ACC112 (cell line): ENCODE measurements around the gene OTOA.
"Not testable (repeated sequence)": the region's sequence is repeated elsewhere in the genome, so short reads cannot be mapped to it uniquely, and the experiment has no call there.

Experiments
- H2AFZ ChIP-seq: fragments of 200-600 bp; sonication (generic); one replicate; pipeline ENCODE4 v1.6.0; 2017; ENCODE audit warnings: antibody characterized with exemption, low read length; ENCODE audit not compliant: unreplicated experiment
- H3K27ac ChIP-seq: fragments of 200-600 bp; sonication (generic); 2 replicates; pipeline ENCODE4 v1.5.1; 2014; ENCODE audit warnings: low read depth, mild to moderate bottlenecking, antibody characterized with exemption, low read length, moderate library complexity
- H3K27me3 ChIP-seq: fragments of 200-600 bp; sonication (generic); 2 replicates; pipeline ENCODE4 v1.6.1; 2014; ENCODE audit warnings: mild to moderate bottlenecking, antibody characterized with exemption, low read length, moderate library complexity, mixed read lengths; ENCODE audit not compliant: insufficient read depth
- H3K36me3 ChIP-seq: fragments of 200-600 bp; sonication (generic); 2 replicates; pipeline ENCODE4 v1.6.1; 2016; ENCODE audit warnings: mild to moderate bottlenecking, antibody characterized with exemption, low read length, moderate library complexity, mixed read lengths; ENCODE audit not compliant: insufficient read depth
- H3K4me1 ChIP-seq: fragments of 200-600 bp; sonication (generic); one replicate; pipeline ENCODE4 v1.6.1; 2016; ENCODE audit warnings: low read length, mixed read lengths; ENCODE audit not compliant: insufficient read depth, unreplicated experiment, control insufficient read depth
- H3K4me3 ChIP-seq: fragments of 200-600 bp; sonication (generic); 2 replicates; pipeline ENCODE4 v1.5.1; 2014; ENCODE audit warnings: mild to moderate bottlenecking, low read depth, low read length
- H3K79me2 ChIP-seq: fragments of 200-600 bp; sonication (generic); one replicate; pipeline ENCODE4 v1.6.0; 2016; ENCODE audit warnings: low read length; ENCODE audit not compliant: control insufficient read depth, unreplicated experiment, insufficient read depth

OTOA gene

GRCh38 chr16:21701271-21701670 lies 37.5 kb downstream of the OTOA start:
- Histone ChIP-seq H3K79me2 (no peaks in the 10 kb centered on the region), H3K4me1 (no peaks in the 10 kb centered on the region), H2AFZ (no peak overlapping the region), H3K27me3 (no peaks in the 10 kb centered on the region), H3K27ac (no peak overlapping the region), H3K4me3 (no peak overlapping the region), H3K36me3 (no peaks in the 10 kb centered on the region)

DNA sequence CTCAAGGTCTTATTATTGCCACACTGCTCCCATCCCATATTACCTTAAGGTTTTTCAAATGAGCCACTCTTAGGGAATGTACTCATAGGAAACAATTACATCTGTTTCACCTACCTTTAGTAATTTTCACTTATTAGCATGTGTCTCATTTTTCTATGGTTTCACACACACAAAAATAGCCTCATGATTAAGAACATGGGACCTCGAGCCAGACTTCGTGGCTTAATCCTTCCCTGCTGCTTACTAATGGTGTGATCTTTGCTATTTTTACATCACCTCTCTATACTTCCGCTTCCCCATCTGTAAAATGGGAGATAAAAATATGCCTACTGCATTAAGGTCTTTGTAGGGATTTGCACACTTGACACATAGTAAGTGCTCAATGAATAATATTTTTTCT lies 38.5 kb downstream of the OTOA start:
- H3K36me3 ChIP-seq = no peaks in the 10 kb centered on the region
- no peak overlapping the region for H3K27ac ChIP-seq
- H3K79me2 ChIP-seq = no peaks in the 10 kb centered on the region
- no peaks in the 10 kb centered on the region for H3K4me1 ChIP-seq
- no peak overlapping the region for H2AFZ ChIP-seq
- H3K27me3 ChIP-seq = no peaks in the 10 kb centered on the region
- no peak overlapping the region for H3K4me3 ChIP-seq

GRCh38 chr16:21703156-21703555 lies 39.4 kb downstream of the OTOA start:
- no peaks in the 10 kb centered on the region for H3K36me3 ChIP-seq
- H3K79me2 ChIP-seq = no peaks in the 10 kb centered on the region
- H3K4me1 ChIP-seq = no peaks in the 10 kb centered on the region
- no peaks in the 10 kb centered on the region for H3K27me3 ChIP-seq
- no peak overlapping the region for H3K27ac ChIP-seq
- H2AFZ ChIP-seq = no peak overlapping the region
- H3K4me3 ChIP-seq = no peak overlapping the region

DNA sequence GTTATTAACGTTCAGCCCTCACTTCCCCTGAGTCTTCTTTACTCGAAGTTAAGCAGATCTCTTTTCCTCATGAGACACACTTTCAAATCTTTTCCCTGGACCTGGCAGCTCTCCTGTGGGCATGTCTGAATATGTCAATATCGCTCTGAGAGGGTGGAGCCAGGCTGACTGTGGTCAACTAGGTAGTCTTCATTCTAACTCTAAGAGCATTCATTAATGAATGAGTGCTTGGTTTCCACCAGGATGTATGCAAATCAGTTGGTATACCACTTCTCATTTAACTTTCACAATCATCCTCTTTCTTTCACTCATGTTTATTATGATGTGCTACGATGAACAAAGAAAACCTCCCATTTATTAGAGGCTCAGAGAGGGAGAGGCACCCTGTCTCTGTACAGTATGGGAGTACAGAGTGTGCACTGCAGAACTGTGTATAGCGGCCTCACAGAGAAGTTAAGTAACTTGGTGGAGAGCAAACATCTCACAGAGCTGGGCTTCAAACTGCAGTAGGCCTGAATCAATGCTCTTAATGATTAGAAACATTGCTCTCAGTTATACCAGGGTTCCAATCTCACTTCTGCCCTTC lies 39.9 kb downstream of the OTOA start:
- H3K4me1 ChIP-seq = no peaks in the 10 kb centered on the region
- H3K4me3 ChIP-seq = no peak overlapping the region
- H3K79me2 ChIP-seq = no peaks in the 10 kb centered on the region
- H3K27me3 ChIP-seq = no peaks in the 10 kb centered on the region
- no peak overlapping the region for H3K27ac ChIP-seq
- H3K36me3 ChIP-seq = no peaks in the 10 kb centered on the region
- no peak overlapping the region for H2AFZ ChIP-seq

- Histone ChIP-seq H3K36me3 (no peaks in the 10 kb centered on the region), H3K27me3 (no peaks in the 10 kb centered on the region), H3K27ac (no peak overlapping the region), H3K4me1 (no peaks in the 10 kb centered on the region), H3K79me2 (no peaks in the 10 kb centered on the region), H3K4me3 (no peak overlapping the region), H2AFZ (no peak overlapping the region)
Observed at GRCh38 chr16:21704266-21704665, 40.5 kb downstream of the OTOA start.

DNA sequence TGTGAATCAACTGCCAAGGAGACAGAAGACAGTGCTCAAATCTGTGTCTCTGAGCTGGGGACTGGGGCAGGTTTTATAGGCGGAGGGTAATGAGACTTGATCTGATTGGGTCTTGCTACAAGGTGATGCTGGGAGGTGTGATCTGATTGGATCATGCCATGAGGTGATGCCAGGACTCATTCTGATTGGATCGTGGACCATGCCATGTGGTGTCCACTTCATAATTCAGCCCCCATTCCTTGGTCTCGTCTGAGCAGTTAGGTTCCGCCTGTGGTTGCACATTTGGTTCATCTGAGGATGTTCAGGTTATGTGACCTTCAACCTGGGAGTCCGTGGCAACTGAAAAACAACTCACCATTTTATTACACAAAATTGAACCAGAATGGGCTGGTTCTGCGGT lies 41.0 kb downstream of the OTOA start:
- H3K36me3 ChIP-seq = no peaks in the 10 kb centered on the region
- H3K4me3 ChIP-seq = no peak overlapping the region
- H2AFZ ChIP-seq = no peak overlapping the region
- no peaks in the 10 kb centered on the region for H3K4me1 ChIP-seq
- no peaks in the 10 kb centered on the region for H3K79me2 ChIP-seq
- no peak overlapping the region for H3K27ac ChIP-seq
- H3K27me3 ChIP-seq = no peaks in the 10 kb centered on the region

GRCh38 chr16:21708533-21709115 lies 44.9 kb downstream of the OTOA start:
- no peaks in the 10 kb centered on the region for H3K79me2 ChIP-seq
- H3K27me3 ChIP-seq = no peaks in the 10 kb centered on the region
- no peaks in the 10 kb centered on the region for H3K36me3 ChIP-seq
- H2AFZ ChIP-seq = no peak overlapping the region
- no peak overlapping the region for H3K4me3 ChIP-seq
- no peaks in the 10 kb centered on the region for H3K4me1 ChIP-seq
- no peak overlapping the region for H3K27ac ChIP-seq

DNA sequence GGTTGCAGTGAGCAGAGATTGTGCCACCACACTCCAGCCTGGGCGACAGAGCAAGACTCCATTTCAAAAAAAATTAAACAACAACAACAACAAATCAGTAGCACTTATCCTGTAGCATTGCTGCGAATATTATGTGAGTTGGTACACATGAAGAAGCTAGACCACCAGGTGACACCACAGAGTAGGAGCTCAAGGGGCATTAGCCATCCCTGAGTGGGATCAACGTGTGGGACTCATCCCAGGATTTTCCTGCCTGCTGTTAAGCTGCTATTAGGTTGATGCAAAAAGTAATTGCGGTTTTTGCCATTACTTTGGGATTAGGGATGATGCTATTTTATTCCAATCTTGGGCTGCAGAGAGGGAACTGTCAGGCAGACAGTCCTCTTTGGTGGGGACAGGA lies 47.2 kb downstream of the OTOA start:
- Histone ChIP-seq H3K4me3 (no peak overlapping the region), H3K4me1 (no peaks in the 10 kb centered on the region), H3K36me3 (no peaks in the 10 kb centered on the region), H2AFZ (no peak overlapping the region), H3K27me3 (no peaks in the 10 kb centered on the region), H3K79me2 (no peaks in the 10 kb centered on the region), H3K27ac (no peak overlapping the region)

DNA sequence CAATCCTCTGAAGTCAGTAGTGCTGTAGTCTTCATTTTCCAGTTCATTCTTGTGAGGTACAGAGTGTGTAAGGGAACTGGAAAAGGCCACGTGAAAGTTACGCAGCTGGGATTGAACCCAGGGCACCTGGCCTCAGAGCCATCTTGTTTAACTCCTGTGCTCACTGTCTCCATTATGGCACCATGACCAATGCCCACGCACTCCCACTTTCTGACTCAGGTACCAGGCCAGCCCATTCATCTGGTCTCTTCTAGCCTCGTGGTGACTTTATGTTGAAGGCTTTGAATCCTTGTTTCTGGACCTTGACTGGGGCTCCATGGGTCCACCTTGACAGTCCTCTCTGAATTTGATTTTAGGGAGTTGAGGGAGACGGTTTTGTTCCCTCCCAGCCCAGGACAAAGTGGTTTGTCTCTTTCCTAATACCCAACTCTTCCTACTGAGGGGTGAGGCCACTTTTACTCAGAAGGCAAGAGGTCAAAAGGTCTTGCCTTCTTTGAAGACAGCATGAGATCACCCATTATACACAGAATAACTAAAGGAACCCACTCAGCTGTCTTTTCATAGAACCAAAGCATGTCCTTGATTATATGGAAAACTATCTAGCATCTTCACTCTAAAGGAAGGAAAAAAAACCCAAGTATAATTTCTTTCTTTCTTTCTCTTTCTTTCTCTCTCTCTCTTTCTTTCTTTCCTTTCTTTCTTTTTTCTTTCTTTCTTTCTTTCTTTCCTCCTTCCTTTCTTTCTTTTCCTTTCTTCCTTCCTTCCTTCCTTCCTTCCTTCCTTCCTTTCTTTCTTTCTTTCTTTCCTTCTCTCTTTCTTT lies 50.0 kb downstream of the OTOA start:
- Histone ChIP-seq H3K27ac (no peak overlapping the region), H3K4me3 (no peak overlapping the region), H3K27me3 (no peaks in the 10 kb centered on the region), H2AFZ (no peak overlapping the region), H3K4me1 (no peaks in the 10 kb centered on the region), H3K36me3 (no peaks in the 10 kb centered on the region), H3K79me2 (no peaks in the 10 kb centered on the region)

- not testable (repeated sequence) for H3K4me3 ChIP-seq, H3K36me3 ChIP-seq, H2AFZ ChIP-seq, H3K79me2 ChIP-seq, H3K27ac ChIP-seq, H3K27me3 ChIP-seq, H3K4me1 ChIP-seq
Observed at GRCh38 chr16:21714369-21714618, 50.5 kb downstream of the OTOA start.

GRCh38 chr16:21717608-21718007 lies 53.8 kb downstream of the OTOA start:
- no peaks in the 10 kb centered on the region for H3K36me3 ChIP-seq
- no peaks in the 10 kb centered on the region for H3K4me1 ChIP-seq
- H3K79me2 ChIP-seq = no peaks in the 10 kb centered on the region
- no peak overlapping the region for H3K27ac ChIP-seq
- H3K27me3 ChIP-seq = no peaks in the 10 kb centered on the region
- H3K4me3 ChIP-seq = no peak overlapping the region
- no peak overlapping the region for H2AFZ ChIP-seq
